Endothelial cell (in vitro differentiated cells): ENCODE results near the gene SLC26A9. TPM values are rescaled to one million over a fixed set of nuclear protein-coding genes. Genes with fewer than 3 reads are reported as not detected.

Source experiments
- DNase-seq: peaks from one replicate; pipeline ENCODE4 v3.0.0; 2021; ENCODE audit warnings: low spot score
- H3K27ac Mint-ChIP-seq: one replicate; pipeline ENCODE4 v1.8.0; 2021; ENCODE audit warnings: mixed read lengths, inconsistent platforms; ENCODE audit not compliant: unreplicated experiment
- H3K27me3 Mint-ChIP-seq: one replicate; pipeline ENCODE4 v1.8.0; 2021; ENCODE audit warnings: mild to moderate bottlenecking, moderate library complexity, mixed read lengths, inconsistent platforms; ENCODE audit not compliant: unreplicated experiment
- H3K36me3 Mint-ChIP-seq: one replicate; pipeline ENCODE4 v1.8.0; 2021; ENCODE audit warnings: mild to moderate bottlenecking, low read depth, mixed read lengths, inconsistent platforms; ENCODE audit not compliant: unreplicated experiment
- H3K4me1 Mint-ChIP-seq: one replicate; pipeline ENCODE4 v1.8.0; 2021; ENCODE audit warnings: mild to moderate bottlenecking, mixed read lengths, inconsistent platforms; ENCODE audit not compliant: unreplicated experiment
- H3K4me3 Mint-ChIP-seq: one replicate; pipeline ENCODE4 v1.8.0; 2021; ENCODE audit warnings: mild to moderate bottlenecking, mixed read lengths, inconsistent platforms; ENCODE audit not compliant: unreplicated experiment
- H3K9me3 Mint-ChIP-seq: one replicate; pipeline ENCODE4 v1.8.0; 2021; ENCODE audit warnings: mixed read lengths, inconsistent platforms; ENCODE audit not compliant: unreplicated experiment
- total RNA-seq: library from RNA; stranded (reverse); fragmentation: NEBNext Ultra II Directional; extraction: Animal tissue kit (Norgen Biotek cat#: 25700); gene quantifications from one replicate; pipeline ENCODE4 v1.2.1, GENCODE V29; 2021; ENCODE audit not compliant: unreplicated experiment
- TF ChIP-seq, protein P1 (sequence below): fragments of 200-600 bp; sonication (generic); IDR thresholded peaks from one replicate; pipeline ENCODE4 v1.5.0; 2021; ENCODE audit warnings: antibody characterized with exemption; ENCODE audit not compliant: unreplicated experiment

The SLC26A9 gene
- total RNA-seq, 1 donor from 2014 or later: not detected

DNA sequence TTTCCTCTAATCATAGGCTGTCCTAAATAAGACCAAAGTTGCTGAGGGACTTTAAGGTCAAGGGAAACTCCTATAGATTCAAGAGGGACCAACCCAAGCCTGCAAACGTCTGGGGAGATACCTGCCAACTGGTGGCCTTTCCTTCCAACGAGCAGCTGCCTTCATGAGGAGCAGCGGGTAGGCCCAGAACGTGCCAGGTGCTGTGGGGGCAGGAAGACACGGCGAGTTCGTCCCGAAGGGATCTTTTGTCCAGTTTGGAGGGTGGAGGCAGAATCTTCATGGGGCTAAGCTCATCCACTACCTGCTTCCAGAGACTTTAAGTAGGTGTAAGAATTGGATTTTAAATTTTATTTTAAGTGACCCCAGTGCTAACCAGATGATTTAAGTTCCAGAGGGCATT is 26.0 kb upstream of the SLC26A9 start:
- H3K9me3 Mint-ChIP-seq: no peaks in the 10 kb centered on the region
- peaks cover 15% of the 10 kb centered on the region for H3K36me3 Mint-ChIP-seq
- DNase-seq: no peak
- peaks cover 6% of the 10 kb centered on the region for H3K4me1 Mint-ChIP-seq
- no peak overlapping the region for H3K4me3 Mint-ChIP-seq
- H3K27me3 Mint-ChIP-seq: peaks cover 7% of the 10 kb centered on the region
- H3K27ac Mint-ChIP-seq: no peak overlapping the region
- TF ChIP-seq, protein P1, sequence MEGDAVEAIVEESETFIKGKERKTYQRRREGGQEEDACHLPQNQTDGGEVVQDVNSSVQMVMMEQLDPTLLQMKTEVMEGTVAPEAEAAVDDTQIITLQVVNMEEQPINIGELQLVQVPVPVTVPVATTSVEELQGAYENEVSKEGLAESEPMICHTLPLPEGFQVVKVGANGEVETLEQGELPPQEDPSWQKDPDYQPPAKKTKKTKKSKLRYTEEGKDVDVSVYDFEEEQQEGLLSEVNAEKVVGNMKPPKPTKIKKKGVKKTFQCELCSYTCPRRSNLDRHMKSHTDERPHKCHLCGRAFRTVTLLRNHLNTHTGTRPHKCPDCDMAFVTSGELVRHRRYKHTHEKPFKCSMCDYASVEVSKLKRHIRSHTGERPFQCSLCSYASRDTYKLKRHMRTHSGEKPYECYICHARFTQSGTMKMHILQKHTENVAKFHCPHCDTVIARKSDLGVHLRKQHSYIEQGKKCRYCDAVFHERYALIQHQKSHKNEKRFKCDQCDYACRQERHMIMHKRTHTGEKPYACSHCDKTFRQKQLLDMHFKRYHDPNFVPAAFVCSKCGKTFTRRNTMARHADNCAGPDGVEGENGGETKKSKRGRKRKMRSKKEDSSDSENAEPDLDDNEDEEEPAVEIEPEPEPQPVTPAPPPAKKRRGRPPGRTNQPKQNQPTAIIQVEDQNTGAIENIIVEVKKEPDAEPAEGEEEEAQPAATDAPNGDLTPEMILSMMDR: no peak

DNA sequence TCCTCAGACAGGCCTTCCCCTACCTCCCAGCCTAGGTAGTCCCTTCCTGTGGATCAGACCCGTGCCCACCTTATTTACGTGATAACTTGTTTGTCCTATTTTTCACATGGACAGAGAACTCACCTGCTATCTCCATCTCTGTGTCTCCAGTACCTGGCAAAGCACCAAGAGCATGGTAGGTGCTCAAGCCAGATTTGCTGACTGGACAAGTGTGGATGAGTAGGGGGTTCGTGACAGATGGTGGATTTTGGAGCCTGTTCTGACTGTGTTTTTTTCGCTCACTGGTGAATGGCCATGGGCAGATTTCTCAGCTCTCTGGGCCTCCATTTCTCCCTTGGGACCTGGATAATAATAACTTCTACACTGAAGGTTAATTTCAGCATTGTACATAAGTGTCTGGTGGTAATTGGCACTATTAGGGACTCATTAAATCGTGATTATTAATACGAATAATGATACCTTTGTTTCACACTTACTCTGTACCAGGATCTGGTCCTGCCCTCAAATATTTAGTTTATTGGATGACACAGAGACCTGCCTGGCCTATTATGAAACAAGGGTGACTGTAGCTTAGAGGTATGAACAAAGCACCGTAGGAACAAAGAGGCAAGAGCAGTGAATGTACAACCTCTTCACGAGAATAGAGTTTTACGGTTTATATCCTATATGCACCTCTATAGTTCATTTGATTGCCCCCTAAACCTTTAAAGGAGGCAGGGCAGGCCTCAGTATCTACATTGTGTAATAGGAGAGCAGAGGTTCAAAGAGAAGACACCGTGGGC is 24.5 kb upstream of the SLC26A9 start:
- Mint-ChIP-seq H3K9me3 (no peaks in the 10 kb centered on the region), H3K4me3 (no peak overlapping the region), H3K4me1 (no peaks in the 10 kb centered on the region), H3K27ac (no peak overlapping the region), H3K36me3 (peaks cover 6% of the 10 kb centered on the region), H3K27me3 (peaks cover 8% of the 10 kb centered on the region)
- TF ChIP-seq, protein P1: no peak
- DNase-seq: no peak

DNA sequence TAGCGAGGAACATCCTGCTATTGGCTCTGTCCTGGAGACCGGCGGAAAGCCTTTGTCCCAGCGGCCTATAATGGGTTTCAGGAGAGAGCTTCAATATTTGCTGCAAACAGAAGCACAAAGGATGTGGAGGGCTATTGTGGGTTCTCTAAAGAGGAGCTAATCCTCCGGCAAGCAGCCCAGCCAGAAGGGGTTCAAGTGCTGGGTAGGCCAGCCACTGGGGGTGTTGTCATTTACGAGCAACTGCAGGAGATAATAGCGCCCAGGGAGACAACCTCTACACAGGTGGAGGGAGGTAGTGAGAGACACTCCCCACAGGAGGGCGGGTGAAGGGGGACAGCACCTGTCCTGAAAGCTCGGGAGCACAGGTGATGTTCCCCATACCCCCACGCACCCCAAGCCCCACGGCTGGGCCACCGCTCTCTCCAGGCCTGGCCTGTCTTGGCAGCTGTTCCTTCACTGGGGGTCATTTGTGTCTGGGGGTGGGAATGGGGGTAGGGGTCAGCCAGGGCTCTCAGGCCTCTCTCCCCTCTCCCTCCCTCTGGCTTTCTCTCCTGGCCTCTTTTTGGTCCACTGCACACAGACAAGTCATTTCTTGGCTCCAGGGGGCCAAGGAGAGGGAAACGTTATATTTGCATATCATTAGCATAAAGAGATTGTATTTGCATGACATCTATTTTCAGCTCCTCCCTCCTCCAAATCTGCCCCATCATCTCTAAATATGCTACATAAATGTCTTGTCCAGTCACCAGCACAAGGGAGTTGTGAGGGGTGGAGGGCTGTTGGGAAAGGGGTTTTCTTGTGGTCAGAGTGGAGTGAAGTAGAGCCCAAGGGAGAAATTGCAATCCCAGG is 22.0 kb upstream of the SLC26A9 start:
- H3K4me3 Mint-ChIP-seq: peak overlapping the region; percentile 59

DNA sequence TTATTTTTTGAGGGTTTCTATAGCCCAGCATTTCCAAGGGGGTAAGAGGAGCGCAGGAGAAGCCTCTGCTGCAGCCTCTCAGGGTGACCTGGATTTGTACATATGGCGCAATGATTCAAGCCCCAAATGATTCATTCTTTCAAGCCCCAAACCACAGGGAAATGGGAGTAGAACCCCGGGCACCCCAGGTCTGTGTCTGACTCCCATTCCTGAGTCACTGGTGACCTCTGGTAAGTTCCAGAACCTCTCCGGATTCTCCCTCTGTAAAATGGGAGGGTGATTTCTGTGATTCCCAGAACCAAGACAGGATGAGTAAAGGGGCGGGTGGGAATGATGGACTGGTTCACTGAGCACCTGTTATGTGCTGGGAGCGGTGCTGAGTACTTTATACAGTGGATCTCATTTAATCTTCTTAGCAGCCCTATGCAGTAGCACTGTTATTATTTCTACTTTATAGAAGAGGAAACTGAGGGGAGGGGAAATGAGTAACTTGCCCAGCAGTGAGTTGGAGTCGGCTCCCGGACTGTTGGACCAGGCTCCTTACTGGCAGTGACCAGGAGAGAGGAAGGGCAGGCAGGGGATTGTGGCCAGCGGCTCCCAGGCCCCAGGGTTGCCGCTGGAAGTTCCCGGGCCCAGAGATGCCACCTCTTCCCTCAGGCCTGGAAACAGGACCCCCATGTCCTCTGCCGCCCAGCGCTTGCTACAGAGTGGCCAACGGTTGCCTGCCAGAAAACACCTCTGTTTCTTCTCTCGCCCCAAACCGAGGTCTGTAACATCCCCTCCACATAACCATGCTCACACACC is 20.3 kb upstream of the SLC26A9 start:
- H3K4me1 Mint-ChIP-seq: no peaks in the 10 kb centered on the region
- TF ChIP-seq, protein P1: no peak
- DNase-seq: no peak
- peaks cover 6% of the 10 kb centered on the region for H3K36me3 Mint-ChIP-seq
- H3K9me3 Mint-ChIP-seq: no peaks in the 10 kb centered on the region
- peaks cover 7% of the 10 kb centered on the region for H3K27me3 Mint-ChIP-seq
- peak overlapping the region; percentile 55 for H3K27ac Mint-ChIP-seq
- H3K4me3 Mint-ChIP-seq: no peak overlapping the region

More for the DNA sequence above, 22.0 kb upstream of the SLC26A9 start:
- no peak for DNase-seq
- Mint-ChIP-seq H3K4me1 (no peaks in the 10 kb centered on the region), H3K9me3 (no peaks in the 10 kb centered on the region), H3K36me3 (peaks cover 6% of the 10 kb centered on the region), H3K27ac (no peak overlapping the region), H3K27me3 (peaks cover 7% of the 10 kb centered on the region)
- TF ChIP-seq, protein P1: no peak
